H9 (cell line): ENCODE results near the gene SSBP1. TPM values are rescaled to one million over a fixed set of nuclear protein-coding genes. Genes with fewer than 3 reads are reported as not detected.

Experiments
- DNase-seq: peaks from one replicate; pipeline ENCODE4 v3.0.0-alpha.2; 2017
- H2AFZ ChIP-seq: one replicate; pipeline ENCODE4 v1.6.1; 2013; ENCODE audit warnings: mild to moderate bottlenecking, low read length, control low read depth, moderate library complexity
- H2AK5ac ChIP-seq: 2 replicates; pipeline ENCODE4 v1.6.1; 2013; ENCODE audit warnings: low read length, control low read depth, mixed read lengths; ENCODE audit not compliant: insufficient read length
- H2BK120ac ChIP-seq: one replicate; pipeline ENCODE4 v1.6.1; 2013; ENCODE audit warnings: low read depth, mild to moderate bottlenecking, low read length, control low read depth, inconsistent platforms; ENCODE audit not compliant: poor library complexity, severe bottlenecking
- H2BK12ac ChIP-seq: 2 replicates; pipeline ENCODE4 v1.6.1; 2013; ENCODE audit warnings: low read length, control low read depth, mixed read lengths, low read depth; ENCODE audit not compliant: insufficient read length
- H2BK15ac ChIP-seq: 2 replicates; pipeline ENCODE4 v1.6.1; 2013; ENCODE audit warnings: low read depth, low read length, control low read depth
- H2BK20ac ChIP-seq: one replicate; pipeline ENCODE4 v1.6.1; 2013; ENCODE audit warnings: low read depth, mild to moderate bottlenecking, low read length, control low read depth, inconsistent platforms; ENCODE audit not compliant: poor library complexity, severe bottlenecking
- H2BK5ac ChIP-seq: 2 replicates; pipeline ENCODE4 v1.6.1; 2013; ENCODE audit warnings: low read length, control low read depth, mixed read lengths; ENCODE audit not compliant: insufficient read length
- H3K14ac ChIP-seq: 2 replicates; pipeline ENCODE4 v1.6.1; 2013; ENCODE audit warnings: low read length, control low read depth; ENCODE audit not compliant: insufficient read depth
- H3K18ac ChIP-seq: 2 replicates; pipeline ENCODE4 v1.6.1; 2013; ENCODE audit warnings: low read depth, mild to moderate bottlenecking, mixed read lengths, low read length, control low read depth; ENCODE audit not compliant: insufficient read length
- H3K23ac ChIP-seq: 2 replicates; pipeline ENCODE4 v1.6.1; 2013; ENCODE audit warnings: low read length, control low read depth, mixed read lengths, low read depth; ENCODE audit not compliant: insufficient read length
- H3K23me2 ChIP-seq: 2 replicates; pipeline ENCODE4 v1.6.1; 2013; ENCODE audit warnings: low read depth, mild to moderate bottlenecking, mixed read lengths, low read length, control low read depth; ENCODE audit not compliant: insufficient read length, poor library complexity, severe bottlenecking
- H3K27ac ChIP-seq: 2 replicates; pipeline ENCODE4 v1.5.1; 2013; ENCODE audit warnings: low read length, control low read depth, mixed read lengths, low read depth; ENCODE audit not compliant: insufficient read length
- H3K27me3 ChIP-seq: 2 replicates; pipeline ENCODE4 v1.6.1; 2013; ENCODE audit warnings: low read length, control low read depth, inconsistent platforms; ENCODE audit not compliant: insufficient read depth
- H3K4ac ChIP-seq: 2 replicates; pipeline ENCODE4 v1.6.1; 2013; ENCODE audit warnings: low read depth, mild to moderate bottlenecking, control low read depth, inconsistent platforms, low read length, moderate library complexity
- H3K4me1 ChIP-seq: 2 replicates; pipeline ENCODE4 v1.6.1; 2013; ENCODE audit warnings: low read length, control low read depth, inconsistent platforms; ENCODE audit not compliant: insufficient read depth
- H3K4me2 ChIP-seq: 2 replicates; pipeline ENCODE4 v1.6.1; 2013; ENCODE audit warnings: low read length, control low read depth, mixed read lengths; ENCODE audit not compliant: insufficient read length, insufficient read depth
- H3K56ac ChIP-seq: 2 replicates; pipeline ENCODE4 v1.6.1; 2013; ENCODE audit warnings: low read depth, mild to moderate bottlenecking, mixed read lengths, low read length, control low read depth; ENCODE audit not compliant: insufficient read length
- H3K79me1 ChIP-seq: 2 replicates; pipeline ENCODE4 v1.6.1; 2013; ENCODE audit warnings: low read depth, mild to moderate bottlenecking, moderate library complexity, low read length, control low read depth, inconsistent platforms; ENCODE audit not compliant: insufficient read depth, poor library complexity, severe bottlenecking
- H3K79me2 ChIP-seq: 2 replicates; pipeline ENCODE4 v1.6.1; 2013; ENCODE audit warnings: low read length, control low read depth, inconsistent platforms; ENCODE audit not compliant: insufficient read depth
- H3K9ac ChIP-seq: 2 replicates; pipeline ENCODE4 v1.6.1; 2013; ENCODE audit warnings: low read length, control low read depth, mixed read lengths; ENCODE audit not compliant: insufficient read length; ENCODE audit errors: extremely low read depth
- H3K9me3 ChIP-seq: one replicate; pipeline ENCODE4 v1.6.1; 2013; ENCODE audit warnings: low read depth, low read length, inconsistent platforms; ENCODE audit not compliant: control insufficient read depth
- H3T11ph ChIP-seq: one replicate; pipeline ENCODE4 v1.6.1; 2013; ENCODE audit warnings: mild to moderate bottlenecking, low read length, control low read depth, inconsistent platforms
- H4K20me1 ChIP-seq: one replicate; pipeline ENCODE4 v1.6.1; 2013; ENCODE audit not compliant: control insufficient read depth, insufficient read length, insufficient read depth
- H4K5ac ChIP-seq: 2 replicates; pipeline ENCODE4 v1.6.1; 2013; ENCODE audit warnings: low read depth, mild to moderate bottlenecking, mixed read lengths, low read length, control low read depth; ENCODE audit not compliant: insufficient read length
- H4K8ac ChIP-seq: replicated peaks from 2 replicates; pipeline ENCODE4 v1.6.1; 2013; ENCODE audit warnings: low read length, control low read depth, mixed read lengths, low read depth; ENCODE audit not compliant: insufficient read length
- H4K91ac ChIP-seq: 2 replicates; pipeline ENCODE4 v1.6.1; 2013; ENCODE audit warnings: low read depth, mild to moderate bottlenecking, moderate library complexity, mixed read lengths, low read length, control low read depth; ENCODE audit not compliant: insufficient read length
- H3K27ac Mint-ChIP-seq, 3 experiments: 2 replicates in 2 of 3; 3 replicates in 1 of 3; pipeline ENCODE4 v1.8.0; 2020 to 2021; ENCODE audit warnings: mixed read lengths in 3 of 3, mild to moderate bottlenecking in 1 of 3, moderate library complexity in 1 of 3
- H3K27me3 Mint-ChIP-seq: 2 replicates; pipeline ENCODE4 v1.8.0; 2021; ENCODE audit warnings: low read depth, mild to moderate bottlenecking, moderate library complexity, mixed read lengths
- H3K36me3 Mint-ChIP-seq, 3 experiments: 2 replicates in 2 of 3; 3 replicates in 1 of 3; pipeline ENCODE4 v1.8.0; 2020 to 2021; ENCODE audit warnings: low read depth in 3 of 3, mixed read lengths in 3 of 3; ENCODE audit not compliant: insufficient read depth in 1 of 3
- H3K4me1 Mint-ChIP-seq, 2 experiments: 2 replicates each; pipeline ENCODE4 v1.8.0; 2020; ENCODE audit warnings: mixed read lengths in 2 of 2
- H3K4me3 Mint-ChIP-seq, 2 experiments: 2 replicates in 1 of 2; 3 replicates in 1 of 2; pipeline ENCODE4 v1.8.0; 2020 to 2021; ENCODE audit warnings: mild to moderate bottlenecking in 2 of 2, mixed read lengths in 2 of 2, moderate library complexity in 1 of 2
- H3K9me3 Mint-ChIP-seq, 2 experiments: 2 replicates in 1 of 2; 3 replicates in 1 of 2; pipeline ENCODE4 v1.8.0; 2020; ENCODE audit warnings: mild to moderate bottlenecking in 2 of 2, mixed read lengths in 2 of 2, moderate library complexity in 1 of 2
- WGBS: extraction: QIAGEN DNeasy Blood & Tissue Kit; methylation state at CpG from one replicate; pipeline ENCODE4 v1.1.7; 2013; ENCODE audit warnings: missing lambda C conversion rate, low lambda C conversion rate, mixed read lengths; ENCODE audit not compliant: insufficient read length; ENCODE audit errors: extremely low coverage; 5-methylcytosine and 5-hydroxymethylcytosine counted together
- total RNA-seq: library from RNA; stranded (reverse); gene quantifications from 2 replicates; pipeline ENCODE4 v1.2.1, GENCODE V29; 2021
- TF ChIP-seq, protein P1 (sequence below): fragments of 200-600 bp; sonication (generic); conservative IDR thresholded peaks from 3 replicates; pipeline ENCODE4 v1.8.0; 2021; ENCODE audit warnings: antibody characterized with exemption, mild to moderate bottlenecking

SSBP1 gene
- total RNA-seq, 1 experiment from 2014 or later: 266 TPM

DNA sequence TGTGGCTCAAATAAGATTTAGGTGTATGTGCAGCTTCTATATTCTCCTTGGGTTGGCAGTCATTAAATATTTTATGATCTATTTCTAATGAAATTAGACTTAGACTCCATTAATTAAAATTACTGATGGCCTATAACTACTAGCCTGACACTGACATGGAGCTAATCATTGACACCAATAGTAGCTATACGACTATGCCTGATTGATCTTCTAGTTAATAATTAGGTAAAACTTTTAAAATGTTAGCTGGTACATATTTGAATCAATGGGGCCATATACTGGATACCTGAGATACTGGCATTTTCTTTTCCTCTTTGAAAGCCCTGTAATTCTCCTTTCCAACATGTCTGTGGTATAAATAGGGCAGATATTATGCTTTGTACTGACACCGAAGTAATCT lies 15.6 kb upstream of the SSBP1 start:
- no peak overlapping the region for H3K27ac Mint-ChIP-seq
- Histone ChIP-seq H3K79me2 (no peaks in the 10 kb centered on the region), H3K79me1 (no peaks in the 10 kb centered on the region), H3T11ph (no peak overlapping the region), H2BK120ac (no peak overlapping the region), H3K18ac (no peak overlapping the region), H3K4ac (no peak overlapping the region), H4K20me1 (no peaks in the 10 kb centered on the region), H3K27me3 (no peaks in the 10 kb centered on the region), H4K5ac (no peak overlapping the region), H3K14ac (no peak overlapping the region), H4K8ac (no peak overlapping the region), H3K23me2 (no peaks in the 10 kb centered on the region), H3K23ac (no peak overlapping the region), H2AK5ac (no peak overlapping the region), H2BK20ac (no peak overlapping the region), H2AFZ (no peak overlapping the region), H3K27ac (no peak overlapping the region), H4K91ac (no peak overlapping the region), H3K9ac (no peak overlapping the region), H2BK12ac (no peak overlapping the region), H3K9me3 (no peaks in the 10 kb centered on the region), H2BK5ac (no peak overlapping the region), H3K4me1 (no peaks in the 10 kb centered on the region; the same call in 1 of the 2 replicates), H3K4me2 (no peak overlapping the region), H2BK15ac (no peak overlapping the region), H3K56ac (no peak overlapping the region)
- H3K27me3 Mint-ChIP-seq: peaks cover 1% of the 10 kb centered on the region; the same call in 1 of the 2 replicates
- no peaks in the 10 kb centered on the region for H3K9me3 Mint-ChIP-seq
- no peaks in the 10 kb centered on the region for H3K36me3 Mint-ChIP-seq
- peaks cover 2 to 6% of the 10 kb centered on the region in 2 experiments; a peak in 3 of 4 replicates for H3K4me1 Mint-ChIP-seq
- no CpG with 5 or more reads among the region's 2 CpGs for WGBS
- TF ChIP-seq, protein P1, sequence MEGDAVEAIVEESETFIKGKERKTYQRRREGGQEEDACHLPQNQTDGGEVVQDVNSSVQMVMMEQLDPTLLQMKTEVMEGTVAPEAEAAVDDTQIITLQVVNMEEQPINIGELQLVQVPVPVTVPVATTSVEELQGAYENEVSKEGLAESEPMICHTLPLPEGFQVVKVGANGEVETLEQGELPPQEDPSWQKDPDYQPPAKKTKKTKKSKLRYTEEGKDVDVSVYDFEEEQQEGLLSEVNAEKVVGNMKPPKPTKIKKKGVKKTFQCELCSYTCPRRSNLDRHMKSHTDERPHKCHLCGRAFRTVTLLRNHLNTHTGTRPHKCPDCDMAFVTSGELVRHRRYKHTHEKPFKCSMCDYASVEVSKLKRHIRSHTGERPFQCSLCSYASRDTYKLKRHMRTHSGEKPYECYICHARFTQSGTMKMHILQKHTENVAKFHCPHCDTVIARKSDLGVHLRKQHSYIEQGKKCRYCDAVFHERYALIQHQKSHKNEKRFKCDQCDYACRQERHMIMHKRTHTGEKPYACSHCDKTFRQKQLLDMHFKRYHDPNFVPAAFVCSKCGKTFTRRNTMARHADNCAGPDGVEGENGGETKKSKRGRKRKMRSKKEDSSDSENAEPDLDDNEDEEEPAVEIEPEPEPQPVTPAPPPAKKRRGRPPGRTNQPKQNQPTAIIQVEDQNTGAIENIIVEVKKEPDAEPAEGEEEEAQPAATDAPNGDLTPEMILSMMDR: no peak
- DNase-seq: no peak
- H3K4me3 Mint-ChIP-seq: no peak overlapping the region
